GM13977 (cell line): ENCODE data around the gene USP35.

Experiments
- DNase-seq: peaks from one replicate; pipeline ENCODE4 v3.0.0; 2012; ENCODE audit warnings: low spot score
- CTCF ChIP-seq: IDR thresholded peaks from 2 replicates; pipeline ENCODE4 v1.5.1; 2012; ENCODE audit warnings: mild to moderate bottlenecking, control low read depth; ENCODE audit not compliant: insufficient read depth; ENCODE audit errors: extremely low read depth, missing control alignments
- in situ Hi-C: fragments of 300-500 bp; cut with MboI; formaldehyde crosslinking; loops from one replicate; pipeline ENCODE4 v1.12.0; 2022; ENCODE audit warnings: low sequenced_read_pairs, low pct_unique_long_range_greater_than_20kb, mixed read lengths, inconsistent platforms; ENCODE audit not compliant: unreplicated experiment

The USP35 gene

GRCh38 chr11:78179459-78180071 is 9.2 kb upstream of the USP35 start:
- DNase-seq, result no peak
- TF ChIP-seq CTCF, result no peak
- in situ Hi-C loops, result no loop called here

GRCh38 chr11:78180751-78181150 is 8.0 kb upstream of the USP35 start:
- in situ Hi-C loops, result no loop called here
- no peak for DNase-seq
- no peak for TF ChIP-seq CTCF

- in situ Hi-C loops, result no loop called here
- DNase-seq, result no peak
- no peak for TF ChIP-seq CTCF
Observed at GRCh38 chr11:78181185-78181584, 7.5 kb upstream of the USP35 start.

- peak; percentile 80 for DNase-seq
- in situ Hi-C loops, result no loop called here
- no peak for TF ChIP-seq CTCF
Observed at GRCh38 chr11:78187366-78188285, 1.1 kb upstream of the USP35 start.

GRCh38 chr11:78189174-78189724 is 530 bp downstream of the USP35 start:
- DNase-seq, result no peak
- in situ Hi-C loops, result no loop called here
- no peak for TF ChIP-seq CTCF

GRCh38 chr11:78189851-78190250 is 1.1 kb downstream of the USP35 start:
- TF ChIP-seq CTCF, result no peak
- in situ Hi-C loops, result no loop called here
- DNase-seq, result no peak
